ENCODE results near the gene HOXB6.
A peak's percentile ranks its signal among the peaks of the same experiment; 100 is the strongest.

The HOXB6 gene

DNA sequence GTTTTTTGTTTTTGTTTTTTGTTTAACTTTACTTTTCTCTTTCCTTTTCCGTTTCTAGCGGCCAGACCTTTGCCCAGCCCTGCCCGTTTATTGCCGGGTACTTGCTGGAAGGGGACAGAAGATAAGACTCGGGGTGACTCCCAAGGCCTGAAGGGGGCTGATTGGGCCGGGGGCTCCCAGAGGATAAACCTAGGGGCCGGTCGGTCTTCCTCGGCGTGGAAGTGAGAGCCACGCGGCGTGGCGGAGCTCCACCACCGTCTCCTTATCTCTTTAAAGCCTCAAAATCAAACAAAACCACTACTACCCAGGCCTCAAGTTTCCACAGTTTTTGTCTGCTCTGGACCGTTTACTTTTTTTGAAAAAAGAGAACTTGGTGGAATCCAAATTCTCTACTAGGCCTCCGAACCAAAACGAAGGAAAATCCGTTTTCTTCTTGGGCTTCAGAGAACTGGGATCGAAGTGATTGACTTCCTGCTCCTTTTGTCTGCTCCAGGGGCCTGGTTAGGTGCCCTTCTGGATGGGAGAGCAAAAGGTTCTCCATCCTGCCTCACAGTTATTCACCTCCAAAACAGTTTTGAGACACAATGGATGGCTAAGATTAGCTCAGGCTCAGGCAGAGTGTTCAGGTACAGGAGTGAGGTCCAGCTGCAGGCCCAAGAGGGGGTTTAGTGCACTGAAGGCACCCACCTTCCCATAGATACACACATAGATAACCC, 29.9 kb upstream of the HOXB6 start:
- no peak for DNase-seq

DNA sequence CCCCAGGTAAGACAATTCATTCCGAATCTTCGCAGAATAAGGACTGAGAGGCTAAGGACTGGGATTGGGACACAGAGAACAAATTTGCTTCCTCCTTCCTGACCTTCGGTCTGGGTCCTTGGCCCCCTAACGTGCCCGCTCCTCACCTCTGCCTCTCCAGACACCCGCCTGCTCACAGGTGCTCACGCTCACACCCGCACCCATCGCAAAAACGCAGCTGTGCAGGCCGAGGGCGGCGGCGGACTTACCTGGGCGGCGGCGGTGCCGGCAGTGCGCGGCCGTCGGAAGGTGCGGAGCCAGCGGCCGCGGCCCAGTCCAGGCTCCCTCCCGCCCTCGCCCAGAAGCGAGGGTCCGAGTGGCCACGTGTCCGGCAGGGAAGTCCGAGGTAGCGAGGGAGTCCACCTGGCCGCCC, 28.5 kb upstream of the HOXB6 start:
- no peak for DNase-seq

DNA sequence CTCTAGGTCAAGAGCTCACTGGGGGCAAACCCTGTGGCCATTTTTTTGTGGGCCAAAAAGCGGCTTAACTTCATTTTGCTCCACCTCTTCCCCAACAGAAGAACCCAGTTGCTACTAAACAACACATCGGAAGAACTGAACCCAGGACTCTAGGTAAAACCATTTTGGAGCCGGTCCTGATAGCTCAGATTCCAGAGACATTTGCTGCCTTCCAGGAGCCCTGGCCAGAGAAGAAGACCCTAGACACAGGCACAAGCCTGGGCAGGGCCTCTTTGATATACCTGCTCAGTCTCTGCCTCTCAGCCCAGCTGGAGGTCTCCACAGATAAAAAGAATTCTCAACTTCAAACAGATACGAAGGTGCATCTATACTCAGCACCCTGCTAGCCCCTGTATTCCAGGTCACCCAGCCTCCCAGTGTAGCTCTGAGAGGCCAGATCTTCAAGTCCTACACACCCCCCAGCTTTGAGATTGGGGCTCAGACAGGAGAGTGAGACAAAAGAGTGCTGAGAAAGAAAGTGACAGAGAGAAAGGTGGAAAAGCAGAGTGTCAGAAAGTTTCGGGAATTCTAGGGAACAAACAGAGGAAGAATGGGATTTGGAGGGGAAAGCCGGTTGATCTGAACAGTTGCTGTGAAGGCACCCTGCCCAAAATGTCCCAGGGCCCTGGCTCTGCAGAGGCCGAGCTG, 27.9 kb upstream of the HOXB6 start:
- DNase-seq, result no peak

DNA sequence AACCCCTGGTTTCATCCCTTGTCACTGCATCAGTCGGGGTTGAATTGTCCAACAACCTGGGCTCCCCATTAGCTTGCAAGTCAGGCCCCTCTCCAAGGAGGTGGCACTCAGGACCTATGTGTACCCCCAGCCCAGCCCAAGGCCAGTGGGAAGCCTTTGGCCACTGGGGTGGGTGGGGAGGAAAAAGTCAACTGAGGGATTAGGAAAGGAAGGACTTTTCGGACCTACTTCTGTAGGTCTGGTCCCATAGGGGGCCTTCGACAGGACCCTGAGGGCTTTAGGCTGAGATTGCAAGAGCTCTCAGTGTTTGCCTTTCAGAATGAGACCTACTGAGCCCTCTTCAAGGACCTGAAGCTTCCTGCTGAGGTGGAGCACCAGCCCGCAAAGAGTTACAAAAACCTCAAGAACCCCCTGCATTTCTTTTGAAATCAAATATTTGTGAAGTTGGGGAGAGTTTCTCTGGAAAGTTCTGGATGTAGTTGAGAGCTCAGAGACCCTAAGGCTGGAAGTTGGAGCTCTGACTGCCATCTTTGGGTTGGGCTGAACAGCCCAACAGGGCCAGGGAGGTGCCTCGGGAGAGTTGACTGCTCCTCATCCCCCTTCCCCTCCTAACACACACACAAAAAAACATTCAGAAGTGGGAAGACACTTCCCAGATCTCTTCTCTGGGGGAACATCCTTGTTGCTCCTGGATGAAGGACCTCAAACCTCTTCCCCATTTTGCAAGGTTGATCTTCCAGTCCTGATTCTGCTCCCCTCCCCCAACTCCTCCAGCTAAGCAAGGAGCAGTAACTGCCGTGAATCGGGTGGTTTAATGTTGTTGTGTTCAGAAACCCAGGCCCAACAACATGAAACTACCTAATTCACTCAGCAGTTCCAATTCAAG, 27.1 kb upstream of the HOXB6 start:
- no peak for DNase-seq

DNA sequence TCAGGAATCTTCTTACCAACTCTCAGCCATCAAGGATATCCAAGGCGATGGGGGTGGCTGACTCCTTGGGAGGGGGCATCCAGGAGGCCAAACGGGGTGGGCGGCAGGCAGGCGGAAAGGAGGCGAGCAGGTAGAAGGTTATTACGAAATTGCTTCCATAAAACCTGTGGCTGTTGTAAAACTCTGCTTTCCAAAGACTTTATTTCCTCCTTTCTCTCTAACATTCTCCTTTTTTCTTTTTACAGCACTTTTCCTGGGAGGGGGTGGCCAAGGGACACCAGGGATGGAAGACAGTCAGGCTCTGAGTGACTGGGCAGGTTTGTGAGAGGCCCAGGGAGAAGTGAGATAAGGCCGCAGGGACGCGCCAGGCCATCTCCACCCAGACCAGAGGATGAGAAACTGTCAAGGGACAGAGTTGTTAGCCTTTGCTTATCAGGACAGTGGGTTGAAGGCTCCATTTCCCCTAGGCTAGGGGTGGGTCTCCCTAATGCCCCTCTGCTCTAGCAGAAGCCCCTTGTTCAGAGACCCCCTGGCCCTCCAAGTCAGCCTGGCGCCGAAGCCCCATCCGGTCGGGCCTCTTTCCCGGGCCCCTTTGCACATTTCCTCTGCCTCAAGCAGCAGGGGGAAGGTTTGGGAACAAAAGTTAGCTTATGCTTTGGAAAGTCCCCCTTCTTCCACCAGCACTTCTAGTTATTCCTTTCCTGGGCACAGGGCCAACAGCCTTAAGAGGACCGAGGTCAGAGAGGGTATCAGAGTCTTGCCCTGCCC, 26.3 kb upstream of the HOXB6 start:
- DNase-seq, result no peak

DNA sequence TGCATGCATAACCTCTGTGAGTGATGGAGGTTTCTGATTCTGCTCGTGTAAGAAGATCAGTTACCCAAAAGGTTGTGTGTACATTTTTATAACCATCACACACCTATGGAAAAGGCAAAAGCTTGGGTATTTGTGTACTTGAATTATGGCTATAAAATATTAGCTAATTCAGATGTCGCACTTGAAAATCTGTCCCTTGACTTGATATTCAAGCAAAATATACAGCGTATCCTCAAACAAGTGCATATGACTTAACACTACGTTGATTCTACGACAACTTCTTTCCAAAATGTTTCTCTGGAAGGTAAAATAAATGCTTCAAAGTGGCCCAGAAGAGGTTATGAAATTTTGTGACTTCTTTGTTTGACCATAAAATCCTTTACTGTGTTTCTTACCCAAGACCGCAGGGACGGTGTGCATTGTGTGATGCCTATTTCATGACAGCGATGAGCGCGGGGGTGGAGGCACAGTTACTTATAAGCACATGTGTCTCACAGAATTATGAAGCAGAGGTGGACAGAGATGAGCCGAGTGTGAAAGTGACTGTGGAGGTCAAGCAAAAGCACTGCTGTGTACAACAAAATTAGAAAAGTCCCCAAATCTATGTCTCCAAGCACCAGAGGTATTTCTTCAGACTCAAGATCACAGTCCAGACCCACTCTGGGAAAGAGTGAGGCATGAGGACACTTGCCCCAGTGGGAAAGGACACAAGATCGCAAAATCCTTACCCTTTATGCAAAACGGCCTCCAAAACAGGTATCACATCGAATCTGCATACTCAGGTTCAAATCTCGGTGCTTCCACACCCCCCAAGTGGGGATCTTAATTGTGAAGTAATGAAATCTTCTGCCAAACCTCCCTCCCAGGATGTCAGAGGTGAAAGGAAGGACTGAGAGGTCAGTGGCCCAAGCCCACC, 25.5 kb upstream of the HOXB6 start:
- no peak for DNase-seq

DNA sequence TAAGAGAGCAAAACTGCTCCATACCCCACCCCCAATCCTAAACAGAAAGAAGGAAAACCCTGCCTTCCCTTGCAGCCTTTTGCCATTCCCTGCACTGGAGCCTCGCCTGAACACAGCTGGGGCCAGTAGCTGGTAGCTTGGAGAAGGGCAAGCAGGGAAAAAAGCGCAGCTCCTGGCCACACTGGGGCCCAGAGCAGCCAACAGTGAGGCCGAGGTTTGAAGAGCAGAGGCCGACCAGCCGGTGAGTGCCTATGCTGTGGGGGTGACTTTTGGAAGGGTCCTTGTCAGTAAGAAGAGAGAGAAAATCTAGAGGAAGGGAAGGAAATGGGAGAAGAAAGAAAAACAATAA, 24.6 kb upstream of the HOXB6 start:
- DNase-seq, result no peak

DNA sequence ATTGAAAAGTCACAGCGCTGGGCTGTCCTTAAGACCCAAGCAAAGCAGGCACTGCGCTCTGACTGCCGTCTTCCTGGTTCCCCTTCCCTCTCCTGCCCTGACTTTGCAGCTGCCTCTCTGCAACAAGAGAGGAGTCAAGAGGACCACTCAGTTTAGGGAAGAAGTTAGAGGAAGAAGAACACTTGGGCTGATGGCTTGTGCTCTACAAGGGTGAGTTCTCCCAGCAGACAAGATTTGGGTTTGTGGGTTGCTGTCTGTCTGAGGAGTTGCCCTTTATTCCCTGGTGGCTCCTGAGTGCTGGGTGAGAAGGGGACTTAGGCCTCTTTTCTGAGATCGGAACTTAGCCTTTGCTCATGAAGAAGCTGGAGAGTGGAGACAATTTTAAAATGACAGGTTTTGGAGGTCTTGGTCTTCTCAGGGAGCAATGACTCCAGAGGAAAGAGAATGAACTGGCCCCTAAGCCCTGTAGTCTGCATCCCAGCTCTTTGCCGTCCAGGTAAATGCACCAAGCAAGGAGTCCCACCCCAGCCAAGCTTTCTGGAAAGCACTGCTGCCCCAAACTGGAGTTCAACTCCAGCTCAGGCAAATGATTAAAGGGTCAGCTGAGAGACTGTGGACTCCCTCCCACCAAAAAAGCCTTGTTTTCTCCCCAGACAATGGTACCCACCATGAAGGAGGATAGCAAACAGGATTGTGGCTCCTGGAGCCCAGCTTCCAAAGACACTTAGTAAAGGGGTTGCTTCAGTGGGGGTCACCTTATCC, 24.0 kb upstream of the HOXB6 start:
- no peak for DNase-seq

DNA sequence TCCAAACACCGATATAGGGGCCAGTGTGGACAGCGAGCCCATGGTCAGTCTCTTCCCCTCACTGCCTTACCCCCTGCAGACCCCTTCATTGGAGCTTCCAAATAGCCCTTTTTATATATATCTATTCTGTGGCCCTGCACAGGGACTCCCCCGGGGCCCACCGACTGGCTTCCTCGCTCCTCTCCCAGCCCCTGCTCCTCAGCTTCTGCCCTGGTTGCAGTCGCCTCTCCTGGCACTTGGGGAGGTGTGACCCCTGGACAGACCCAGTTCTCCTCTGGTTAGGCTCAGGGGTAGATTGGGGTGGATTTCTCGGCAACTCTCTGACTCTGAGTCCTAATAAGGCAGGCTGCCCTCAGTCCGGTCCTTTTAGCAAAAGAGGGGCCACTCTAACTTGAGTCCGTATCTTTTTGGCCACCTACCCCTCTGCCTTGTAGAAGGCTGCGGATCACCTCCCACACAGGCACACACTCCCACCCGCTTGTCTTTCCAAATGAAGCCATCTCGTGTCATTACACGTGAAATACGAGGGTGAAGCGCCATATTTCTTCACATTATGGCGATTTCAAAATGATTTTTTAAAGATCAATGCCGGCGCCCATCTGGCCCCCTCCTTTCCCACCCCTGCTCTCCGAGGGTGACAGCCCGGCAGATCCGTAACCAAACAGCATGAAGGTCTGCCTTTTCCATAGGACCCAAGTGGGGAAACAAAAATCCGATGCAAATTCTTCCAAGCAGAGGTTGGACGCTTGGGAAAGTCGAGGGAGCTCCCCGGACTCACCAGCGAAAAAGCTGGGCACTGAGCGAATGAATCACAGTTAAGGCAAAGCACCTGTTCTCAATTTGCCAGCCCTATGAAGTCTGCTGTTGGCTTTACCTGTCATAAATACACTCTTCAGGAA, 23.1 kb upstream of the HOXB6 start:
- no peak for DNase-seq

DNA sequence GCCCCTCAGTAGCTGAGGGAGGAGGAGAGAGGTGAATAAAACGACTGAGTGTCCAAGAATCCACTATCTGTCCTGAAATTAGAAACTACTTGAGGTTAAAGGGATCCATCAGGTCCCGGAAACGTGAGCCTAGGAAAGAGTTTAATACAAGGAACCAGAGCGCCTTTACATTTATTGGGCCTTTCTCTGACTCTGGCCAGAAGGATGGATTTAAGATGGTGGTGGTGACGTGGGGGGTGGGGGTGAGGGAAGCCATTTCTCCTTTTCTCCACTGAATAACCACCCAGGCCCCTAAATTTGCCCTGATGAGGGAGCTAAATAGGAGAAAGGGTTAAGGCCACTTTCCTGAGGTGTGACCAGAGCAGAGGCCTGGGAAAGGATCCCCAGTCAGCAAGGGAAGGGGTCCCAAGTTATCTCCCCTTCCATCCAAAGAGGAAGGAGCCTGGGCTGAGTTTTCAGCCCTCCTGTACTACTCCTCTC, 22.4 kb upstream of the HOXB6 start:
- no peak for DNase-seq

DNA sequence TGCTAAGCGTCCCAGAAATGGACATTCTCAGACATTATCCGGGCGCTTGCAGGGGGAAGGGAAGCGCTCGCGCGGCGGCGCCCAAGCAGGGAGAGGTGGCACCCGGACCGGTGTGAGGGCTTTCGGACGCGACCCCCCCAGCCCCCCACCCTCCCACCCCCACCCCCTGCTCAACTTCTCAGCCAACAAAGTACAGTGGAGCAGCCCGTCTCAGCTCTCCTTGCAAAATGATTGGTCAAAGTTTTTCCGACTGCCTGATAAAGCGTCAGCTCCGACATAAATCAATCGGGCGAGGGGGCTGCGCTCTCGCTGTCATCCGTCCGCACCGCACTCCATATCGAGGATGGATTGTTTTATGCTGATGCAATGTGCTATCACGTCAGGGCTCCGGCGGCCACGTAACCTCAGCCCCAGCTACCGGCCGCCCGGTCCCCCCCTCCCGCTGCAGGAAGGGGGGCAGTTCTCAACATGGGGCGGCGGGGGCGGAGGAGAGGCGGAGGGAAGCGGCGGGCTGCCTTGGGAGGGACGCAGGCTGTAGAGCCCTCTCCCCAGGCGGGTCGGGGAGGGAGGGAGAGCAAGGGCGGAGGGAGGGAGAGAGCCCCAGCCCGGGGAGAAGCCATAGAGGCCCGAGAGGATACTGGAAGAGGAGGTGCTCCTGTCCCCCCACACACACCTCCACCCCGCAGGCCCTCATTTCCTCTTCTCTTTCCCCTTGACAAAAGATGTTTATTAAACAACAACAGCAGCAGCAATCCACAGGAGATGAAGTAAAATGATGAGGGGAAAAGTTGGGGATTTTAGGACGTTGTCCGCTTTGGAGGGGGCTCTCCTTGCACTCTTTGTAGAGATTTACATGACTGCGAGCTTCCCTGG, 21.7 kb upstream of the HOXB6 start, which contains the start of gene HOXB9:
Gene HOXB9 (minus strand): TSS at position 114 of the 873 bp plus-strand sequence. CDS start 89 bp downstream, at position 25.
- peak; percentile 1 to 35 for DNase-seq

DNA sequence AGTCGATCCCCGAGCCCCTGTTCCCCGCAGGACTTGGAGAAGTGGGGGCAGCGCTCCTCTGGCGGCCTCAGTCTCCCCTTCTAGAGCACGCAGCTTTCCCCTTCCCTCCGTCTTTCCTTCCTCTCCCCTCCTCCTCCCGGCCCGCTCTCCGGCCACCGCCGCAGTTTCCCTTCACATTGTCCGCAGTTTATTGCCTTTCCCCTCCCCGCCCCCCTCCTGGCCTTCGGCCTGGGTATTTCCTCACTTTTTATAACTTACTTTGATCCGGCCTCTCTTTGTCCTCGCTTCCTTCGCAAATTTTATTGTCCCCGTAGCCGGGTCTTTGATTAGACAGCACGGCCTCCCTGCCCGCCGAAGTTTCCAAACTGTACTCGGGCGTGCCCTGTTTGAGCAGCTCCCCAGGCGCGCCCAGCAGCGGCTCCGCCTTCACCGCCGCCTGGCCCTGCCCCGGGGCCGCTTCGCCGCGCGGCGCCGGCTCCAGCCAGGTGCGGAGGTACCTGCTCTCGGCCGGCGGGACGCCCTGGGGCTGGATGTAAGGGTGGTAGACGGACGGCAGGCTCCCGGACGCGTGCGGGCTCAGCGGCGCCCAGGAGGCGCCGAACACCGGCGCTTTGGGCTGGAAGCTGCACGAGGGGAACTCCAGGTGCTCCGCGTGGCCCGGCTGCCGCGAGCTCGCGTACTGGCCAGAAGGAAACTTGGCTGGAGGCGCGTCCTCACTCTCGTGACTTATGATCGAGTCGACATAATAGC, 20.9 kb upstream of the HOXB6 start:
- peak in 1 of 2 experiments; percentile 10 for DNase-seq

DNA sequence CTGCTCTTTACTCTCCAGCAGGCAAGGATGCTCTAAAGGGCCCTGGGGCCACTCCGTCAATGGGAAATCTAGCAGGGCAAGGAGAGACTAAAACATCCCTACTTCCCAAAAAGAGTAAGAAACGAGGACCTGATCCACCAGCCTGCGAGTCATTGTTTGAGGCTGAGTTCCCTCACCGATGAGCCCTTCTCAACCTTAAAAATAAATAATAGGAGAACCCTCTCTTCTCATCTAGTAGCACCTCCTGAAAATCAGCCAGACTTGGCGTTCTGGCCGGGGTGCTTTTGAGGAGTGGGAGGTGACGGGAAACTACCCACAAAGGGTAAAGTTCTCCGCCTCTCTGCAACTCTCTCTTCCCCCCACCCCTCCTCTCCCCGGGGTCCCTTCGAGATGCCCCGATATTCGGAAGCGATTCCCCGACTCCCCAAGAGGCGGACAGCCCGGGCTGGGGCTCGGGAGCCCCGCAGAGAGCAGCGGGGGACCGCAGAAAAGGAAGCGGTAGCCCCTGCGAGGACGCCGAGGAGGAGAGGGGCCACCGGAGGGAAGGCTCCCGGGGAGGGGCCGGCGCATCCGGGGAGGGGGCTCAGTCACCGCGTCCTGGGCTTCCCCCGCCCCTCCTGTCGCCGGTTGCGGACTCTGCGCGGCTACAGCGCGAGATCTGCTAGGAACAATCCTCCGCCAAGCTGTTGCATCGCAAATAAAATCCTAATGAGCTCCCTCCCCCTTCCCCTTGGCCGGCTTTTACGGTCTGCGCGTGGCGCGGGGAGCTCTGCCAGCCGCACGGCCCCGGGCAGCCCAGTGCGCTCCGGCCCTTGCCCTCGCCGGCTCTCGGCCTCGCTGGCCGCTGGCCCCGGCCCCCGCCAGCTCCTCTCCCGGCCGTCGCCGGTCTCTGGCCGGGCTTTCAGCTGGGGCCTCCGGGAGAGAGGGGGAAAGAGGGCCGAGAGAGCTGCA, 20.0 kb upstream of the HOXB6 start:
- DNase-seq, result no peak

DNA sequence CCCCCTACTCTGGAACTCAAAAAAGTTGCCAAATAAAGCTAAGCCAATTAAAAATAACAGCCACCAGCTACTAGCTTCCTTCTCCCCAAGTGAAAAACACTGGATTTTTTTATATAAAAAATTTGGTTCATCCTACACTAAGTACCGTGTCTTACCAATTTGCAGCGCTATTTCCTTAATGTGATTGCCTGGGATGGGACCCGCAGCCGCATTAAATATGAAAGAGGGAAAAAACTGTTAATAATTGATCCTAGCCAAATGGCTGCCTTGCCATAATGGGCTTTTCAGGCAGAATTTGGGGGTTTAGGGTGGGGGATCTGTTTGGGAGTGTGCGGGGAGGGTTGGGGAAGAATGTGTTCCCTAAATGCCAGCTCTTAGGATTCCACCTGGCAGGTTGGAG, 19.3 kb upstream of the HOXB6 start:
- no peak for DNase-seq

DNA sequence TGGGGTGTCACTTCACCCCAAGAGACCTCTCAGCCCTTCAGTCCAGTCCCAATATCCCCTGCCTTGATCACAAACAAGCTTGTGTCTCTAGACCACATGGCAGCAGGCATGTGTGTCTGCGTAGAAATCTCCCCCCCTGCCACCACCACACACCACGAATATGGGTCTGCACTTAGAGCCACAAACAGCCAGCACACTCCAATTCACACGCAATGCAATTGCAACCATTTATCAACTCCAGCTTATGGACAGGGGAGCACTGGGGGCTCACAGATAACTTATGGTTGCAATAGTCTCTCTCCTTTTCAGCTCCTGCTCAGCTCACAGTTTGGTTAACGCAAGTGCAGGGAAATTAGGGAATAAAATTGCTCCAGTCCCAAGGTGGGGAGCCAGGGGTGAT, 18.8 kb upstream of the HOXB6 start:
- DNase-seq, result no peak

DNA sequence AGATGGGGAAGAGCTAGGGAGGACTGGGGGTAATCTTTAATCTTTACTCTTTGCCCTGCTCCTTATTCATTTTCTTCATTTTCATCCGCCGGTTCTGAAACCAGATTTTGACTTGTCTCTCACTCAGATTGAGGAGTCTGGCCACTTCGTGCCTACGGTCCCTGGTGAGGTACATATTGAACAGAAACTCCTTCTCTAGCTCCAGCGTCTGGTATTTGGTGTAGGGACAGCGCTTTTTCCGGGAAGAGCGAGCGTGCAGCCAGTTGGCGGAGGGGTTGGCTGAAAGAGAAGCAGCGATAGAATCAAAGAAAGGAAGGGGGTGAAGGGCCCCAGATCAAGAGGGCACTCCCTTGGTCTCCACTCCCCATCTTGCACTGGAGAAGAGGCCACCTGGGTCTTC, 18.1 kb upstream of the HOXB6 start:
- no peak for DNase-seq

Data from NCI-H187 (cell line).